ENCODE results near the gene SLC30A4. TPM values are rescaled to one million over a fixed set of nuclear protein-coding genes. Genes with fewer than 3 reads are reported as not detected.
"Not testable (repeated sequence)": the region's sequence is repeated elsewhere in the genome, so short reads cannot be mapped to it uniquely, and the experiment has no call there.

SLC30A4 gene, protein sequence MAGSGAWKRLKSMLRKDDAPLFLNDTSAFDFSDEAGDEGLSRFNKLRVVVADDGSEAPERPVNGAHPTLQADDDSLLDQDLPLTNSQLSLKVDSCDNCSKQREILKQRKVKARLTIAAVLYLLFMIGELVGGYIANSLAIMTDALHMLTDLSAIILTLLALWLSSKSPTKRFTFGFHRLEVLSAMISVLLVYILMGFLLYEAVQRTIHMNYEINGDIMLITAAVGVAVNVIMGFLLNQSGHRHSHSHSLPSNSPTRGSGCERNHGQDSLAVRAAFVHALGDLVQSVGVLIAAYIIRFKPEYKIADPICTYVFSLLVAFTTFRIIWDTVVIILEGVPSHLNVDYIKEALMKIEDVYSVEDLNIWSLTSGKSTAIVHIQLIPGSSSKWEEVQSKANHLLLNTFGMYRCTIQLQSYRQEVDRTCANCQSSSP
- 1 to 10 TPM; 7.5 to 9.1 (median 8.2) TPM for polyA plus RNA-seq (ENCODE audit: insufficient read length in 4 of 4)

DNA sequence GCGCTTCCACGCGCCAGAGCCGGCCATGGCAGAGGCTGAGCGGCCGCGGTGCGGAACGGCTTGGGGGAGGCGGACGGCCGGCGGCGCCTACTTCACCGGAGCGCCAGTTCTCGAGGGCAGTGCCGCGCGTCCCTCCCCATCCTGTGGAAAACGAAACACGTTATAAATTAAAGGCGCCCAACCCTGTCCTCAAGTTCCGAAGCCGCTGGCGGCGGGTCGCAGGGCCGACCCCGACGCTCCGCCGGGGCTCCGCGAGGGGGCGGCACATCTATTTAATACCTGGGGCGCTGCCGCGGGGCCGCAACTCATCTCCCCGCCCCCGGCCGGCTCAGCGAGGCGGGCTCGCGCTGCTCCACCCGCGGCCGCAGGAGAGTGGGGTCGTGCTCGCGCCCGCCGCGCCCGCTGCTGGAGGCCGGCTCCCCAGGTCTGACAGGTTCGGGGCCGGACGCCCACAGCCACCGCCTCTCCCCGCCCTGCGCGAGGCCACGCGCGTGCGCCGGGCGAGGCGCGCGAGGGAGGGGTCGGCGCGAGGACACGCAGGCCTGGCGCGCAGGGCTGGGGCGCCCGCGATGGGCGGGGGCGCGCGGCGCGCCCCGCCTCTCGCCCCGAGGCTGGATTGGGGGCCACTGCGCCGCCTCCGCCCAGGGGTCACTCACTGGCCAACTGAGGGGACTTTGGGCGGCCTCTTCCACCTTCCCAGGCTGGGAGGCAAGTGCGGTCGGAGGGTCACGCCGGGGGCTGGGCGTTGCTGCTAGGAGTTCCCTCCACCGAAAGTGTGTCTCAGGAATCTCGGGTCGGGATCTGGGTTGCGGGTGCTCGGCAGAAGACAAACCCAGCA, at the start of gene SLC30A4:
TSS of gene SLC30A4 (minus strand) at position 428 of the 838 bp plus-strand sequence. CDS start at position 27, 401 bp downstream.
- DNase-seq (ENCODE audit: low read depth in 4 of 4, low spot score in 2 of 4) = peak; percentile 41 to 55 (median 50)

DNA sequence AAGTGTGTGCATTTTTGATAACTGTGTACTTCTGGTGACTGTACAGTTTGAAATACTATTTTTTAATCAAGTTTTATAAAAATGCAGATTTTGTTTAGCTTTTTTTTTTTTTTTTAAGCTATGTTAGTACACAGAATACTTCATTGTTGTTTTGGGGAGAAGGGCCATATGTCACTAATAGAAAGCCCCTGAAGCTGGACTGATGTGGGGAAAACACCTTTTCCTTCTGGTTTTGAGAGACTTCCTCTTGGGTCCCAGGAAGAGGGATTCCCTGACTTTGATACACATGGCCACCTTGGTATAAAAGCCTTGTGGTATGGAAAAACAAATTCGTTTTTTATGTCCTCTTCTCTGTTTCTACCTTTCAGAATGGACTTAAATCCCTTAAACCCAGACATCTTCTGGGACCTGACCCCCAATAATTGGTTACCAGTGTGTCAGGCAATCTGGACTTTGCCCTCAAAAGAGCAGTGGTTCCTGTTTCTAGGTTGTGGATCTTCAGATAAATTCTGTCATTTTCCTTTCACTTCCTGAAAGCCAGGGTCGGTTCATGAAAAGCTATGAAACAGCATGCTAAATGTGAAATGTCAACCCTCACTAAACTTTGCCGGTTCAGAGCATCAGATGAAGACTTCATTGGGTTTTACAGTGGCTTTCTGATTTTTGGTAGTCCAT, 33.5 kb upstream of the SLC30A4 start:
- no peak for DNase-seq (ENCODE audit: low read depth in 4 of 4, low spot score in 2 of 4)

DNA sequence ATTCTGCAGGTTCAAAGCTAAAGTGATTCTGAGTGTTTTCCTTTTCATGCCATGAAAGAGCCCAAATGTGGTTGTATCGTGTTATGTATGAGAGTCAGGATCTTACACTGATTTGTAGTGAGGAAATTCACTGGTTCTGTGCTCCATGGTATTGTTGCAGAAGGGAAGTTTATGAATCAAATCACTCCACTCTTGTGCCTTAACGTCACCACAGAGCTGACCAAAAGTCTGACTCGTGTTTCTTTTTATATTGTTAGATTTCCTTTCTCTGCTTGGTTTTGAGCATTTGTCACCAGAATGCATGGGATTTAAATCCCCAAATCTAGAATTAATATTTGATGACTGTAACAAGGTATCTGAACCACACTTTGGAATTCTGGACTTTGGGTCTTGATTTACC, 29.1 kb upstream of the SLC30A4 start:
- no peak for DNase-seq (ENCODE audit: low read depth in 4 of 4, low spot score in 2 of 4)

DNA sequence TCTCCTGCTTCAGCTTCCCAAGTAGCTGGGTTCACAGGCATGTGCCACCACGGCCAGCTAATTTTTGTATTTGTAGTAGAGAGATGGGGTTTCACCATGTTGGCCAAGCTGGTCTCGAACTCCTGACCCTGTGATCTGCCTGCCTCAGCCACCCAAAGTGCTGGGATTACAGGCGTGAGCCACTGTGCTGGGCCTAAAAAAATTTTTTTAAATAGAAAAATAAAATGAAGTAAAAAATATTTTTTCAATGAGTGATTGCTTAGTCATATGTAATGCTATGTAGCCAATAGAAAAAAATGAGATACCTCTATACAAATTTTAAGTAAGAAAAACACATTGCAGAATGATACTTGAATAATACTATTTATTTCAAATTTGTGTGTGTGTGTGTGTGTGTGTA, 27.9 kb upstream of the SLC30A4 start:
- no peak for DNase-seq (ENCODE audit: low read depth in 4 of 4, low spot score in 2 of 4)

DNA sequence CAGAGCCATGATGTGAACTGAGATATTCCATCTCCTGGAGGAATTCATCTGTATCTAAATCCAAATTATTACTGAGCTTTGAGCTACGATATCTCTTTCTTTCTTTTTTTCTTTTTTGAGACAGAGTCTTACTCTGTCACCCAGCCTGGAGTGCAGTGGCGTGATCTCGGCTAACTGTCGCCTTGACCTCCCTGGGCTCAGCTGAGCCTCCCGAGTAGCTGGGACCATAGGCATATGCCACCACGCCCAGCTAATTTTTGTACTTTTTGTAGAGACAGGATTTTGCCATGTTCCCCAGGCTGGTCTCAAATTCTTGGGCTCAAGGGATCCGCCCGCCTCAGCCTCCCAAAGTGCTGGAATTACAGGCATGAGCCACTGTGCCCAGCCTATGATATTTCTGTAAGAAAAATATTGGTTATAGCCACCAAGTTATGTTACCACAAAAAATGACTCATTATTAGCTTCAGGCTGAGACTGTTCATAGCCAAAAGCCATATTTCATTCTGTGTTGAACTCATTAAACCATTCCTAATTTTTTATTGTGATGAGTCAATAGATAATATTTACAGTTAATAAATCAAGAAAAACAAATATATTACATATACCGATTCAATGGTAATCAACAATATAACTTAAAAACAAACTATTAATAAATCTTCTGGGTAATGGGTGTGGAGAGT, 27.1 kb upstream of the SLC30A4 start:
- no peak for DNase-seq (ENCODE audit: low read depth in 4 of 4, low spot score in 2 of 4)

DNA sequence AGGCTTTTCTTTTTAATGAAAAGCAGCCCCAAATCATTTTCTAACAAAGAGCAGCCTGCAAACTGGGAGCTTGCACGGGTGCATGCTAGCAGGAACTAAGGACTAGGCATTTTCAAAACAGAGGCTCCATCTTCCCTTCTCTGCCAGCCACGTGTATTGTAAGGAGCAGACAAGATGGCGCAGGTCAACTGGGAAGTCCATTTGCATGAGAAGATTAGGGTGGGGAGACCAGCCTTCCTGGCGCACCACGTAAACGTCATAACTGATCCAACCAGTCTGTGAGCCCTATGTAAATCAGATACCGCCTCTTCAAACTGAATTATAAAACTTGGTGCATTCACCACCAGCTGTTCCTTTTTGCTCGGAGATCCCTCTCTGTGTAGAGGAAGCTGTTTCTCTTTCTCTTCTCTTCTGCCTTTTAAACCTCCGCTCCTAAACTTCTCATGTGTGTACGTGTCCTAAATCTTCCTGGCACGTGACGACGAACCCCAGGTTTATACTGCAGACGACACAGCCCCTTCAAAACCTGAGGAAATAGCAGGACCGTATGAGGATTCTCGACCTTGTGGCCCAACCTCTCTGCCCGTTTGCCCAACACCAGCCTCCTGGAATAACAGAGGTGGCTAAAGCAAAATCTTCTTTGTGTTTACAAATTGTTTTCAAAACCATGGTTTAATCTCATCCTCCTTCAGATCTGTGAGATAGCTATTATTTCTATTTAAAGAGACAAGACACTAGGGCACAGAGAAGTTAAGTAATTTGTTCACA, 26.4 kb upstream of the SLC30A4 start:
- no peak for DNase-seq (ENCODE audit: low read depth in 4 of 4, low spot score in 2 of 4)

DNA sequence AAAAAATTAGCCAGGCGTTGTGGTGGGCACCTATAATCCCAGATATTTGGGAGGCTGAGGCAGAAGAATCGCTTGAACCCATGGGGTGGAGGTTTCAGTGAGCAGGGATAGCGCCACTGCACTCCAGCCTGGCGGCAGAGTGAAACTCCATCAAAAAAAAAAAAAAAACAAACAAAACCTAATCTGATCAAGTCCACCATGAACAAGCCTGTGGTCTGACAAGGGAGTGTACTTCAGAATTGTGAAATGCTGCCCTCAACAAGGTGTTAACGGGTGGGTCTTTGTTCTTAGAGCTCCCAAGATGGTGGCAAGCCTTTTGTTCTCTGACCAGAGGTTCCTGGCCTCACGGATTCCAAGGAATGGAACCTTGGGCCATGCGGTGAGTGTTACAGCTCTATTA, 24.2 kb upstream of the SLC30A4 start:
- no peak for DNase-seq (ENCODE audit: low read depth in 4 of 4, low spot score in 2 of 4)

DNA sequence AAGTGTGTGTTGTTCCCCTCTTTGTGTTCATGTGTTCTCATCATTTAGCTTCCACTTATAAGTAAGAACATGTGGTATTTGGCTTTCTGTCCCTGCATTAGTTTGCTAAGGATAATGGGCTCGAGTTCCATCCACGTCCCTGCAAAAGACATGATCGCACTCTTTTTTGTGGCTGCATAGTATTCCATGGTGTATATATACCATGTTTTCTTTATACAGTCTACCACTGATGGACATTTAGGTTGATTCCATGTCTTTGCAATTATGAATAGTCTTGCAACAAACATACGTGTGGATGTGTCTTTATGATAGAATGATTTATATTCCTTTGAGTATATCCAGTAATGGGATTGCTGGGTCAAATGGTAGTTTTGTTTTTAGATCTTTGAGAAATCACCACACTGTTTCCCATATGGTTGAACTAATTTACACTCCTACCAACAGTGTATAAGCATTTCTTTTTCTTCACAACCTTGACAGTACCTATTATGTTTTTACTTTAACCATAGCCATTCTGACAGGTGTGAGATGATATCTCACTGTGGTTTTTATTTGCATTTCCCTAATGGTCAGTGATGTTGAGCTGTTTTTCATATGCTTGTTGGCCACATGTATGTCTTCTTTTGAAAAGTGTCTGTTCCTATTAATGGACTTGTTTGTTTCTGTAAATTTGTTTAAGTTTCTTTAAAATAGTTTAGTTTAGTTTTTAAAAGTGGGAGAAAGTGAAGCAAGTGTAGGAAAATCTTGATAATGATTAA, 21.9 kb upstream of the SLC30A4 start:
- DNase-seq (ENCODE audit: low read depth in 4 of 4, low spot score in 2 of 4) = no peak

DNA sequence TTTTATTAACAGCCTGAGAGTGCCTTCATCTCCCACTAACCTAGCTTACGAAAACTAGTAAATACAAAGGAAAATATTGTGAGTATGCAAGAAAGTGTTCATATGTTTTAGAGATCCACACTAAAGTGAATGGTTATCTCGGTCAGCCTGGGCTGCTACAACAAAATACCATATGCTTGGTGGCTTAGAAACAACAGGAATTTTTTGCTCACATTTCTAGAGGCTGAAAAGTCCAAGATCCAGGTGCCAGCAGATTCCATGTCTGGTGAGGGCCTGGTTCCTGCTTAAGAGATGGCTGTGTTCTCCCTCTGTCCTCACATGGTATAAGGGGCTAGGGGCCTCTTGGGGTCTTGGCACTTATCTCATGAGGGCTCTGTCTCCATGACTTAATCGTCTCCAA, 20.5 kb upstream of the SLC30A4 start:
- no peak for DNase-seq (ENCODE audit: low read depth in 4 of 4, low spot score in 2 of 4)

DNA sequence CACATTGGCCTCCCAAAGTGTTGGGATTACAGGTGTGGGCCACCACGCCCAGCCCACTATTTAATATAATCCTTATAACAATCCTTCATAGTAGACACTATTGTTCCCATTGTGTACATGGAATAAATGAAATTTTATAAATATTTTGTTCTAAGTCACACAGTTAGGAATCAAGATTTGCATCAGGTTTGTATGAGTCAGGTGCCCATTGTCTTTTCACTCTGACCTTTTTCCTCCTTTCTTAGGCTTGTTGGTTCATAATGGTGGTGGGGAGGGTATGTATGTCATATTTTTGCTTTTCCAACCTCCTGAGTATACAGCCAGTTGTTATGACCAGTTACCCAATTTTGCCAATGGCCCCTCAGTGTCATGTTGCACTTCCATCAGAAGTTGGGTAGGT, 18.0 kb upstream of the SLC30A4 start:
- no peak for DNase-seq (ENCODE audit: low read depth in 4 of 4, low spot score in 2 of 4)

DNA sequence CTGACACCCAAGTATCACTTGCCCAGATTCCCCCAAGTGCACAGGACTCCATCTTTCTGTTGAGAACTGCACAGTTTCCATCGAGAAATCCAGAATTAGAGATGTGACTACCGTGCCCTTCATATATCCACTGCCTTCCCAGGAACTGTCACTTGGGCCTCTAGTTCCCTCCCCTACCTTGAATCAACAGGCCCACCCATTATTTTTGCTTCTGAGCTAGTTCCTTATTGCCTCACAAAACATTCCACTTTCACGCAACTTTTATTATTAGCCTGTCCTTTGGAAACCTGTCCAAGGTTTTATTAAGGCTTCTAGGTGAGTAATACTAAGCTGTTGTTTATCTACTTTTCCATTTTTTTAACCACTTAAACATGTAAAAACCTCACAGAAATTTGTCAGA, 17.1 kb upstream of the SLC30A4 start:
- DNase-seq (ENCODE audit: low read depth in 4 of 4, low spot score in 2 of 4) = no peak

DNA sequence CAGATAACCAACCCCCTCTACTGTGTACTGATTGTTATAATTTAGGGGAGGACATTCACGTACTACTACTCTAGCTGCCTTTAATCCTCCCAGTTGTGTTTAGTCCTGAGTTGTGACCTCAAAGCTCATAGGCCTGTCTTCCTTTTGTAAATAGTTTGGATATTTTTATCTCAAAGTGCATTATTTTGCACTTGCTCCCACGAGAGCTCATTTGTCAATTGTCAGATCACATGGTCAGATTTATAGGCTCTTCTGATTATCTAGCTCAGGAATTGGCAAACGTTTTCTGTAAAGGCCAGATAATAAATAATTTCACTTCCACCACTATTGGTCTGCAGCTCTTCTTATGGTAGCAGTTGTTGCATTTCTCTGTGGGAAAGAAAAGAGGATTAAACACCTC, 14.4 kb upstream of the SLC30A4 start:
- no peak for DNase-seq (ENCODE audit: low read depth in 4 of 4, low spot score in 2 of 4)

DNA sequence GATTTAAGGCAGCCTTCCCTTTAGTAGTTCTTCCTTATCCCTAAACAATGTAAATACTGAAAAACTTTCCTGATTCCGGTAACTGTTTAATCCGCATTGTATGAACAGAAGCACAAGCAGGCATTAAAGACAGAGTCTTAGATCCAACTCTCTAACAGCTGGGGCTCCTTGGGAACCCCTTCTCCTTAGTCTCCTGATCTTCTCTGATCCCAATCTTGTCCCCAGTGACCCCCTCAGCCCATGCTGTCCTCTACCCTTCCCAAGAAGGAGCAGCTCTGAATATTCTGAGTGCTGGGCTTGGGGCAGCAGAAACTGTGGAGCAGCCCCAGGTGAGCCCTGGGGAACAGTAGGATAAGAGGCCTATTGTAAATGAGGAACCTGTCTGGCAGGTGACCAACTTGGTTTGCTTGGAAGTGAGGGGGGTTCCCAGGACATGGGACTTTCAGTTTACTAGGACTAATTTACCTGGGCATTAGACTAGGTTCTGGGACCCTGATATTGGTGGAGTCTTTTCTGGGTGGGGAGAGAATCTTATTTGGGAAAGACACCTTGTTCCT, 13.0 kb upstream of the SLC30A4 start:
- DNase-seq (ENCODE audit: low read depth in 4 of 4, low spot score in 2 of 4) = no peak

DNA sequence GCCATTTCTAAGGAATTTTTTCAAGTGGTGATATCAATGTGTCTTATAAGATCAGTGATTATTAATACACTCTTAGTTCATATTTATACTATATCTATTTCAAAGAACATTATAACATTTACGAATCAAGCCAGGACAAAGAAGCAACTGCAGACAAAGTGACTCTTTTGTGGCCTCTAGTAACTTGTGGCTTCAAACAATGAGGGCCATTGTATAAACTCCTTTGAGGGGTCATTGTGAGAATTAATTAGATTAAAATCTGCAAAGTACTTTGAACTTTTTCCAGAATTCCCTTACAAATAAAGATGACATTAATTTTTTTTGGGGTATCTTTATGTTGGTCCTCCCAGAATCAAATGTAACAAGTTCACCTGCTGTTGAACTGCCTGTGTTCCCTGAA, 12.3 kb upstream of the SLC30A4 start:
- DNase-seq (ENCODE audit: low read depth in 4 of 4, low spot score in 2 of 4) = no peak

DNA sequence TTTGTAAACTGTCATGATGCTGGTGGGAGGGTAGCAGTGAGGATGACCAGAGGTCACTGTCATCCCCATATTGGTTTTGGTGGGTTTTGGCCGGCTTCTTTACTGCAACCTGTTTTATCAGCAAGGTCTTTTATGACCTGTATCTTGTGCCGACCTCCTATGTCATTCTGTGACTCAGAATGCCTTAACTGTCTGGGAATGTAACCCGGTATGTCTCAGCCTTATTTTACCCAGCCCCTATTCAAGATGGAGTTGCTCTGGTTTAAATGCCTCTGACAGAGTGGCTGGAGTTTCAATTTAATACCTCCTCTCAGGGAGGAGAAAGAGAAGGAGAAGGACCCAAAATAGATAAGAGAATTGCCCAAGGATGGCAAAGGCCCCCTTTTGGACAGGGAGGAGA, 10.3 kb upstream of the SLC30A4 start:
- not testable (repeated sequence) for DNase-seq (ENCODE audit: low read depth in 4 of 4, low spot score in 2 of 4)

DNA sequence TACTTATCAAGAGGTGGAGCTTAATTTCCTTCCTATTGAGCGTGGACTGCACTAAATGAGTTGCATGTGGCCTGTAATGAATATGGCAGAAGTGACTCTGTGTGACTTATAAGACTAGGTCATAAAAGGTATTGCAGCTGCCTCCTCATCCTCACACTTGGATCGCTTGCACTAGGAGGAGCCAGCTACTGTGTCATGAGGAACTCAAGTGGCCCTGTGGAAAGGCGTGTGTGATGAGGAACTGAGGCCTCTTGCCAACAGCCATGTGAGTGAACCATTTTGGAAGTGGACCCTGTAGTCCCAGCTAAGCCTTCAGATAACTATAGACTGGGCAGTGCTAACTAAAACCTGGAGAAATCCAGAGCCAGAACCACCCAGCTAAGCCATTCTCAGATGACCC, 7.1 kb upstream of the SLC30A4 start:
- no peak for DNase-seq (ENCODE audit: low read depth in 4 of 4, low spot score in 2 of 4)

DNA sequence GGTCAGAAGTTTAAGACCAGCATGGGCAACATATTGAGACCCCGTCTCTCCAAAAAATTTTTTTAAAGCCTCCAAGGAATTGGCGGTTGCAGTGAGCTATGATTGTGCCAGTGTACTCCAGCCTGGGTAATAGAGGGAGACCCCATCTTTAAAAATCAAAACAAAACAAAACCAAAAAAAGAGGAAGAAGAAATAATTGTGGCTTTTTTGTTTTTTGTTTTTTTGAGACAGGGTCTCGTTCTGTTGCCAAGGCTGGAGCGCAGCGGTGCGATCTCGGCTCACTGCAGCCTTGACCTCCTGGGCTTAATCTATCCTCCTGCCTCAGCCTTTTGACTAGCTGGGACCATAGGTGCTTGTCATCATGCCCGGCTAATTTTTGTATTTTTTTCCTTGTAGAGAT, 4.5 kb upstream of the SLC30A4 start:
- no peak for DNase-seq (ENCODE audit: low read depth in 4 of 4, low spot score in 2 of 4)

DNA sequence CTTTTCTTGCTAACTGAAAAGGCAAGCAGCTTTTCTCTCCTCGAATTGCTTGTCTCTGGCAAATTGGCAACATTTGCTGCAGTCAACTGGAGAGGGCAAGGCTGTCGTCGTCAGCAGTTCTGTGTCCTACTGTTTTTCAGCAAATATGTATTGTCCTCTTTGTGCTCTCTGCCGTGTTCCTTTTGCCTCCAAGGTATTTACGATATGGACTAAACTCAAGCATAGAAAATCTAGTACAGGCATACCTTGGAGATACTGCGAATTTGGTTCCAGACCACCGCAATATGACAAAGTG, 558 bp upstream of the SLC30A4 start:
- DNase-seq (ENCODE audit: low read depth in 4 of 4, low spot score in 2 of 4) = peak in 2 of 4 donors; percentile 36 to 38

Data from left renal cortex interstitium (tissue), 4 donors.